ENCODE results near the gene CUEDC2. TPM values are rescaled to one million over a fixed set of nuclear protein-coding genes. Genes with fewer than 3 reads are reported as not detected.
A peak's percentile ranks its signal among the peaks of the same experiment; 100 is the strongest.

The CUEDC2 gene
- polyA plus RNA-seq, 1 donor from 2014 or later, result 169 TPM

DNA sequence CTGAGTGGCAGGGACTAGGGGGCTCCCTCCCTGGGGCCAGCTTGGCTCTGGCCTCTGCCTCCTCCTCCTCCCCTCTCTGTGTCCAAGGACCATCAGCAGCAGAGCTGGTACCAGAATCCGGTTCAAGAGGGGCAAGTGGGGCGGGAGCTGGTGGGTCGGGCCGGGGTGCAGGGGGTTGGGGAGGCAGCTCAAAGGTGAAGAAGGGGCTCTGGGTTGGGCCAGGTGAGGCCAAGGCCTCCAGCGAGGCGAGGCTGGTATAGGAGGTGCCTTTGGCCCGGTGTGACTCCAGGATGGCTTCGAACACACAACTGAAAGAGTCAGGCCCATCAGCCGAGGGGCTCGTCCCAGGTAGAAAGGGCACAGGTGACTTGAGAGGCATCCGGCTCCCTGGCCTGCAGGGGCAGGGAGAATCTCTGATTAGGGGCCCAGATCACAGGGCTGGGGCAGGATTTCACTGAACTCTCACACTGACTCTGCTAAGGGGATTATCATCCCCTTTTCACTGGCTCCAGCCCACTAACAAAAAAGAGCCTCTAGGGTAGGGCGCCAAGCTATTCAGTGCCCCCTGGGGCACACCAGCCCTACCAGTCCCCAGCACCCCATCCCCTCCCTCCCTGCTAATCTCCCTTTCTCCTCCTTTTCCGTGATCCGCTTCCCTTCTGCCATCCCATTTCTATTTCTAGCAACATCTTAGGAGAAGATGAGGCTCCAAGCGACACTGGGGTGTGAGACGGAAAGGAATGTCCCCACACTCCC is 18.4 kb downstream of the CUEDC2 start:
- H3K27ac ChIP-seq (ENCODE audit: low read length), result peak overlapping the region; percentile 68
- H3F3A ChIP-seq (ENCODE audit: insufficient read depth, low read length, poor library complexity, severe bottlenecking), result no peaks in the 10 kb centered on the region
- no peak for TF ChIP-seq POLR2AphosphoS5 (IDR thresholded peaks at IDR 0.05)
- TF ChIP-seq EZH2 (IDR thresholded peaks at IDR 0.05; ENCODE audit: borderline replicate concordance, insufficient read depth, low read length, poor library complexity, severe bottlenecking), result no peak
- peak overlapping the region; percentile 62 for H3K4me3 ChIP-seq (ENCODE audit: low read length)
- no peaks in the 10 kb centered on the region for H3K9me2 ChIP-seq (ENCODE audit: insufficient read depth, low read length)
- H3K36me3 ChIP-seq (ENCODE audit: insufficient read depth, low read length), result no peaks in the 10 kb centered on the region
- no peak overlapping the region for H3K4me2 ChIP-seq (ENCODE audit: low read length)
- peak overlapping the region; percentile 58 for H3K9ac ChIP-seq (ENCODE audit: low read length)
- H2AFZ ChIP-seq (ENCODE audit: low read depth, low read length), result no peak overlapping the region
- H3K79me2 ChIP-seq (replicated peaks; ENCODE audit: insufficient read depth, low read length), result peaks cover 14% of the 10 kb centered on the region
- no peaks in the 10 kb centered on the region for H3K27me3 ChIP-seq (ENCODE audit: insufficient read depth, low read depth, low read length)
- H3K9me3 ChIP-seq (ENCODE audit: low read length), result no peaks in the 10 kb centered on the region
- no peaks in the 10 kb centered on the region for H4K20me1 ChIP-seq (ENCODE audit: insufficient read depth)

DNA sequence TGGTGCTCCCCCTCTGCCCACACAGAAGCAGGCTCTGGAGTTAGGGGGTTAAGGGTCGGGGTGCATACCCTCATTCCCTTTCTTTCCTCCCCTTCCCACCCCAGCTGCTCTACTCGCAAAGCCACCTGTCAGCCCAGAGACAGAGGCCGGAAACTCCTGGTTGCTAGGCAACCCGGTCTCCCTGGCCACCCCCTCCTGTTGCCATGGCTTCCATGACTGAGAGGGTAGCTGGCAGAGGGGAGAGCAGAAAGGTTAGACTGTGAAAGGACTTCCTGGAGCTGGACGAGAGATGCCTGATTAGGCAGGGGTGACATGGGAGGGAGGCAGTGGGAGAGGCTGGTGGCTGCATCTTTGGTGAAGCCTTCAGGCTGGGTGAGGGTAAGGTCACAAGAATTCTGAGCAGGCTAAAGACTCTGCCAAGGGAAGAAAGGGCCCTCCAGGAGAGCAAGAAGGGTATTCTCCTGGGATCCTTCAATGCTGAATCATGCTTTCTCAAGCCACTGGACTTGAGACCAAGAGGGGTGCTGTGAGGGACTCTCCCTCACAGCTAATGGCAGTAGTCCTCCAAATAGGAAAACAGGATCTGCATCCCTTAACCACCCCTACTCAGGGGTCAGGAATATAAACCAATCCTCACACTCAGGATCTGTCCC is 19.2 kb downstream of the CUEDC2 start:
- no peaks in the 10 kb centered on the region for H3K9me3 ChIP-seq (ENCODE audit: low read length)
- H3F3A ChIP-seq (ENCODE audit: insufficient read depth, low read length, poor library complexity, severe bottlenecking), result no peaks in the 10 kb centered on the region
- no peaks in the 10 kb centered on the region for H3K36me3 ChIP-seq (ENCODE audit: insufficient read depth, low read length)
- peaks cover 14% of the 10 kb centered on the region for H3K79me2 ChIP-seq (replicated peaks; ENCODE audit: insufficient read depth, low read length)
- H4K20me1 ChIP-seq (ENCODE audit: insufficient read depth), result no peaks in the 10 kb centered on the region
- no peaks in the 10 kb centered on the region for H3K9me2 ChIP-seq (ENCODE audit: insufficient read depth, low read length)
- peak overlapping the region; percentile 67 for H3K4me2 ChIP-seq (ENCODE audit: low read length)
- peak overlapping the region; percentile 68 for H3K27ac ChIP-seq (ENCODE audit: low read length)
- H3K27me3 ChIP-seq (ENCODE audit: insufficient read depth, low read depth, low read length), result peaks cover 2% of the 10 kb centered on the region
- H3K9ac ChIP-seq (ENCODE audit: low read length), result peak overlapping the region; percentile 58
- peak overlapping the region; percentile 62 for H3K4me3 ChIP-seq (ENCODE audit: low read length)
- TF ChIP-seq MXI1 (conservative IDR thresholded peaks at IDR 0.05; ENCODE audit: poor library complexity, severe bottlenecking) (peak; percentile 64), SMC3 (conservative IDR thresholded peaks at IDR 0.05; ENCODE audit: poor library complexity) (no peak), EP300 (conservative IDR thresholded peaks at IDR 0.05; ENCODE audit: poor library complexity, severe bottlenecking) (peak; percentile 34), POLR2AphosphoS5 (IDR thresholded peaks at IDR 0.05) (no peak), EZH2 (IDR thresholded peaks at IDR 0.05; ENCODE audit: borderline replicate concordance, insufficient read depth, low read length, poor library complexity, severe bottlenecking) (no peak), TAF1 (IDR thresholded peaks at IDR 0.05; ENCODE audit: low read depth) (no peak), RAD21 (conservative IDR thresholded peaks at IDR 0.05) (no peak)
- TF ChIP-seq, protein P1, sequence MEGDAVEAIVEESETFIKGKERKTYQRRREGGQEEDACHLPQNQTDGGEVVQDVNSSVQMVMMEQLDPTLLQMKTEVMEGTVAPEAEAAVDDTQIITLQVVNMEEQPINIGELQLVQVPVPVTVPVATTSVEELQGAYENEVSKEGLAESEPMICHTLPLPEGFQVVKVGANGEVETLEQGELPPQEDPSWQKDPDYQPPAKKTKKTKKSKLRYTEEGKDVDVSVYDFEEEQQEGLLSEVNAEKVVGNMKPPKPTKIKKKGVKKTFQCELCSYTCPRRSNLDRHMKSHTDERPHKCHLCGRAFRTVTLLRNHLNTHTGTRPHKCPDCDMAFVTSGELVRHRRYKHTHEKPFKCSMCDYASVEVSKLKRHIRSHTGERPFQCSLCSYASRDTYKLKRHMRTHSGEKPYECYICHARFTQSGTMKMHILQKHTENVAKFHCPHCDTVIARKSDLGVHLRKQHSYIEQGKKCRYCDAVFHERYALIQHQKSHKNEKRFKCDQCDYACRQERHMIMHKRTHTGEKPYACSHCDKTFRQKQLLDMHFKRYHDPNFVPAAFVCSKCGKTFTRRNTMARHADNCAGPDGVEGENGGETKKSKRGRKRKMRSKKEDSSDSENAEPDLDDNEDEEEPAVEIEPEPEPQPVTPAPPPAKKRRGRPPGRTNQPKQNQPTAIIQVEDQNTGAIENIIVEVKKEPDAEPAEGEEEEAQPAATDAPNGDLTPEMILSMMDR (IDR thresholded peaks at IDR 0.05; ENCODE audit: poor library complexity, severe bottlenecking), result no peak
- TF ChIP-seq, protein P2, sequence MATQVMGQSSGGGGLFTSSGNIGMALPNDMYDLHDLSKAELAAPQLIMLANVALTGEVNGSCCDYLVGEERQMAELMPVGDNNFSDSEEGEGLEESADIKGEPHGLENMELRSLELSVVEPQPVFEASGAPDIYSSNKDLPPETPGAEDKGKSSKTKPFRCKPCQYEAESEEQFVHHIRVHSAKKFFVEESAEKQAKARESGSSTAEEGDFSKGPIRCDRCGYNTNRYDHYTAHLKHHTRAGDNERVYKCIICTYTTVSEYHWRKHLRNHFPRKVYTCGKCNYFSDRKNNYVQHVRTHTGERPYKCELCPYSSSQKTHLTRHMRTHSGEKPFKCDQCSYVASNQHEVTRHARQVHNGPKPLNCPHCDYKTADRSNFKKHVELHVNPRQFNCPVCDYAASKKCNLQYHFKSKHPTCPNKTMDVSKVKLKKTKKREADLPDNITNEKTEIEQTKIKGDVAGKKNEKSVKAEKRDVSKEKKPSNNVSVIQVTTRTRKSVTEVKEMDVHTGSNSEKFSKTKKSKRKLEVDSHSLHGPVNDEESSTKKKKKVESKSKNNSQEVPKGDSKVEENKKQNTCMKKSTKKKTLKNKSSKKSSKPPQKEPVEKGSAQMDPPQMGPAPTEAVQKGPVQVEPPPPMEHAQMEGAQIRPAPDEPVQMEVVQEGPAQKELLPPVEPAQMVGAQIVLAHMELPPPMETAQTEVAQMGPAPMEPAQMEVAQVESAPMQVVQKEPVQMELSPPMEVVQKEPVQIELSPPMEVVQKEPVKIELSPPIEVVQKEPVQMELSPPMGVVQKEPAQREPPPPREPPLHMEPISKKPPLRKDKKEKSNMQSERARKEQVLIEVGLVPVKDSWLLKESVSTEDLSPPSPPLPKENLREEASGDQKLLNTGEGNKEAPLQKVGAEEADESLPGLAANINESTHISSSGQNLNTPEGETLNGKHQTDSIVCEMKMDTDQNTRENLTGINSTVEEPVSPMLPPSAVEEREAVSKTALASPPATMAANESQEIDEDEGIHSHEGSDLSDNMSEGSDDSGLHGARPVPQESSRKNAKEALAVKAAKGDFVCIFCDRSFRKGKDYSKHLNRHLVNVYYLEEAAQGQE (IDR thresholded peaks at IDR 0.05; ENCODE audit: borderline replicate concordance), result no peak
- H2AFZ ChIP-seq (ENCODE audit: low read depth, low read length), result no peak overlapping the region

All from neural cell (in vitro differentiated cells).